Measurements from ENCODE around the gene THSD4.

GRCh38 chr15:71623111-71623510 lies 507.8 kb downstream of the THSD4 start:
- TF ChIP-seq, protein P1, sequence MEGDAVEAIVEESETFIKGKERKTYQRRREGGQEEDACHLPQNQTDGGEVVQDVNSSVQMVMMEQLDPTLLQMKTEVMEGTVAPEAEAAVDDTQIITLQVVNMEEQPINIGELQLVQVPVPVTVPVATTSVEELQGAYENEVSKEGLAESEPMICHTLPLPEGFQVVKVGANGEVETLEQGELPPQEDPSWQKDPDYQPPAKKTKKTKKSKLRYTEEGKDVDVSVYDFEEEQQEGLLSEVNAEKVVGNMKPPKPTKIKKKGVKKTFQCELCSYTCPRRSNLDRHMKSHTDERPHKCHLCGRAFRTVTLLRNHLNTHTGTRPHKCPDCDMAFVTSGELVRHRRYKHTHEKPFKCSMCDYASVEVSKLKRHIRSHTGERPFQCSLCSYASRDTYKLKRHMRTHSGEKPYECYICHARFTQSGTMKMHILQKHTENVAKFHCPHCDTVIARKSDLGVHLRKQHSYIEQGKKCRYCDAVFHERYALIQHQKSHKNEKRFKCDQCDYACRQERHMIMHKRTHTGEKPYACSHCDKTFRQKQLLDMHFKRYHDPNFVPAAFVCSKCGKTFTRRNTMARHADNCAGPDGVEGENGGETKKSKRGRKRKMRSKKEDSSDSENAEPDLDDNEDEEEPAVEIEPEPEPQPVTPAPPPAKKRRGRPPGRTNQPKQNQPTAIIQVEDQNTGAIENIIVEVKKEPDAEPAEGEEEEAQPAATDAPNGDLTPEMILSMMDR (conservative IDR thresholded peaks at IDR 0.05; ENCODE audit: low read length), result no peak
- no peak for TF ChIP-seq EZH2phosphoT487 (IDR thresholded peaks at IDR 0.05; ENCODE audit: borderline replicate concordance)

Measured in Loucy (cell line).